ENCODE measurements around the gene VCL.

DNA sequence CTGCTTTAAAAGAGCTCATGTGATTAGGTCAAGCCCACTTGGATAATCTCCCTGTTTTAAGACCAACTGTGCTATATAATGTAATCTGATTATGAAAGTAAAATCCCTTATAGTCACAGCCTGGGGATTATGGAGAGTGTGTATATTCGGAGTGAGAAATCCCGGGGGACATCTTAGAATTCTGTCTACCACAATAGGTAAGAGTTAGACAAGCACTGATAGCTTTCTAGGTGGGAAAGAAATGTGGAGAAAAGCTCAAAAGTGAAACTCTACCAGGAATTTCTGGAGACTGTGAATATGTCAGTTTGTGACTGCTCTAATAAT is 2.9 kb upstream of the VCL start:
- TF ChIP-seq, protein P1, sequence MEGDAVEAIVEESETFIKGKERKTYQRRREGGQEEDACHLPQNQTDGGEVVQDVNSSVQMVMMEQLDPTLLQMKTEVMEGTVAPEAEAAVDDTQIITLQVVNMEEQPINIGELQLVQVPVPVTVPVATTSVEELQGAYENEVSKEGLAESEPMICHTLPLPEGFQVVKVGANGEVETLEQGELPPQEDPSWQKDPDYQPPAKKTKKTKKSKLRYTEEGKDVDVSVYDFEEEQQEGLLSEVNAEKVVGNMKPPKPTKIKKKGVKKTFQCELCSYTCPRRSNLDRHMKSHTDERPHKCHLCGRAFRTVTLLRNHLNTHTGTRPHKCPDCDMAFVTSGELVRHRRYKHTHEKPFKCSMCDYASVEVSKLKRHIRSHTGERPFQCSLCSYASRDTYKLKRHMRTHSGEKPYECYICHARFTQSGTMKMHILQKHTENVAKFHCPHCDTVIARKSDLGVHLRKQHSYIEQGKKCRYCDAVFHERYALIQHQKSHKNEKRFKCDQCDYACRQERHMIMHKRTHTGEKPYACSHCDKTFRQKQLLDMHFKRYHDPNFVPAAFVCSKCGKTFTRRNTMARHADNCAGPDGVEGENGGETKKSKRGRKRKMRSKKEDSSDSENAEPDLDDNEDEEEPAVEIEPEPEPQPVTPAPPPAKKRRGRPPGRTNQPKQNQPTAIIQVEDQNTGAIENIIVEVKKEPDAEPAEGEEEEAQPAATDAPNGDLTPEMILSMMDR (IDR thresholded peaks at IDR 0.05), result no peak
- TF ChIP-seq POLR2A (IDR thresholded peaks at IDR 0.05), result no peak

Measured in thyroid gland (tissue), 4 donors.